GM19467 (cell line): ENCODE results near the gene GCLC.
"Not testable (repeated sequence)": the region's sequence is repeated elsewhere in the genome, so short reads cannot be mapped to it uniquely, and the experiment has no call there.

Experiments used
- ATAC-seq: cut with Tn5 transposase; IDR thresholded peaks from one replicate; pipeline ENCODE4 v1.9.1; 2021; ENCODE audit warnings: mild to moderate bottlenecking, moderate library complexity; ENCODE audit not compliant: unreplicated experiment

GCLC gene

GRCh38 chr6:53544470-53545308 is at the start of gene GCLC:
Gene GCLC, minus strand, starts transcription at chr6:53545101. Its CDS starts 456 bp downstream, at chr6:53544645.
- peak; percentile 58 for ATAC-seq

DNA sequence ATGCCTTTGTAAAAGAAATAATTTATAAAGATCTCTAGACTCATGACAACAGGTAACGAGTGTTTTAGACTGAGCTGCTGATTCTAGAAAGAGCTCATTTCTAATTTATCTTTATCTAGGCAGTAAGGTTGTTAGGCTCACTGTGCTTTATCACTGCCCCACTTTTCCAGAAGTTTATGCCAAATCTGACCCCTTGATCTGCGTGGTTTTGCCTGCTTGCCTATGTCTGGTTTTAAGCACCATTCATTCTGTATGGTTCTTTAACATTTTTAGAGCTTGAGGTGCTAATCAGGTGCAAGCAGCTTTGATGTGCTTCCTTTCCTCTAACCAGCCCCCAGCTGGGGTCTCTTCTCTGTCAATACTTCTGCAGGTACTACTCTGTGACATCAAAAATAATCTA is 49.7 kb upstream of the GCLC start:
- no peak for ATAC-seq

DNA sequence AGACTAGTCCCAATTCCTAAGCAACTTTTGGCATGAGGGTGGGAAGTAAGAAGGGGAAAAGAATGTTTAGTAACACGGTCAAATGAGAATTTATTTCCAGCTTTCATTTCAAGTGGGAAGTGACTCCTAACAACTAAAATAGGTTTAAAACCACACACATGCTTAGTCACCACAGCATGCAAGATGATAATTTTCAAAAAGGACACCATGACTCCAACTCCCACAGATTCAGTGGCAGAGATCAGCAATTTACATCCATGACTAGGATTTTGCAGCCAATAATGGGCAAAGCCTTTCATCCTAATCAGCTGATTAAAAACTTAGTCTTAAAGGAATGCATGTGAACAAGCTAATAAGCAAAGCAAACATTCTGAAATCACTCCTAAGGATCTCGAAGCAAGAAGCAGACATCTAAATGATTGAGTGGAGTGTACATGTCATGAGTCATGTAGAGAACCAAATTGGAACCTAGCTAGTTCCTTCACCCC is 48.1 kb upstream of the GCLC start:
- no peak for ATAC-seq

- ATAC-seq, result no peak
Measured at GRCh38 chr6:53591873-53592272, 47.0 kb upstream of the GCLC start.

DNA sequence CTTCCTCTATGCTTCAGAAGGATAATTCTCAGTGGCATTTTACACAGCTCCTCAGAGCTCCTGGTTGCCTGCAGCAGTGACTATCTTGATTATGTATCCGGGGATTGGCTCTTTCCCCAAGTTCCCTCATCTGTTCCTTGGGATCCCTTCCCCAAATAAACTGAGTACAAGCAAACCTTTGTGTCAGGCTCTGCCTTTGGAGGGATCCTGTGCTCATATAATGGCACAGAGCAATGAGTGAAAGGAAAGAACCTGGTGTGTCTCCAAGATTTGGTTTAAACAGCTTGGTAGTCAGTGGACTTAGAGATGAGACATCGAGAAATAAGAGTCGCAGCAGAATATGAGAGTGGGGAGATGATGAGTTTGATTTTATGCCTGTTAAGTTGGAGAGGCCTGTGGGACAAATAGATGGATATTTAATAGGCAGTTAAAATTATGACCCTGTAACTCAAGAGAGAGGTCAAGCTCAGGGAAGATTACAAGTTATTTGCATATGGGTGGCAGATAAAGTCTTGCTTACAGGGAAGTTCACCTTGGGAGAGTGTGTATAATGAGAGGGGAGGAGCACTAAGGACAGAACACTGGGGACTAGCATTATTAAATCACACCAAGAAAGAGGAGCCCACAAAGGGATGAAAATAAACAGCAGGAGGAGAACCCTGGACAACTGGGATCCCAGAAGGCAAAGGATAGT is 44.1 kb upstream of the GCLC start:
- no peak for ATAC-seq

DNA sequence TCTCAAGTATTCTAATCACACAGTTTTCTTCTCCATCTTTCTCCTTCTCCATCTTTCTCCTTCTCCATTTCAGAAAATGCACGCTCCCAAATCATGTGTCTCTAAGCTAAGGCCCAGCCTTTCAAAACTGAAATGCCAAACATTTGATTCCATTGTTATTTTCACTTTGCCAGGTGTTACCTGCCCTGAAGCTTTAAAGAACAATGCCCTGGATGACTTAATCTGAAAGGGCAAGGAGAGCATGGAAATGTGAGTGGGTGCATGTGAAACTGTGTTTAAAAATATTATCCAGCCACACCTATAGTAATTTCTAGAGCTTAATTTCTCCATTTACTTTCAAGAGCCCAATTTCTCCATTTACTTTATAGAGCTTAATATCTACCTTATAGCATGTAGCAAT is 42.4 kb upstream of the GCLC start:
- ATAC-seq, result no peak

DNA sequence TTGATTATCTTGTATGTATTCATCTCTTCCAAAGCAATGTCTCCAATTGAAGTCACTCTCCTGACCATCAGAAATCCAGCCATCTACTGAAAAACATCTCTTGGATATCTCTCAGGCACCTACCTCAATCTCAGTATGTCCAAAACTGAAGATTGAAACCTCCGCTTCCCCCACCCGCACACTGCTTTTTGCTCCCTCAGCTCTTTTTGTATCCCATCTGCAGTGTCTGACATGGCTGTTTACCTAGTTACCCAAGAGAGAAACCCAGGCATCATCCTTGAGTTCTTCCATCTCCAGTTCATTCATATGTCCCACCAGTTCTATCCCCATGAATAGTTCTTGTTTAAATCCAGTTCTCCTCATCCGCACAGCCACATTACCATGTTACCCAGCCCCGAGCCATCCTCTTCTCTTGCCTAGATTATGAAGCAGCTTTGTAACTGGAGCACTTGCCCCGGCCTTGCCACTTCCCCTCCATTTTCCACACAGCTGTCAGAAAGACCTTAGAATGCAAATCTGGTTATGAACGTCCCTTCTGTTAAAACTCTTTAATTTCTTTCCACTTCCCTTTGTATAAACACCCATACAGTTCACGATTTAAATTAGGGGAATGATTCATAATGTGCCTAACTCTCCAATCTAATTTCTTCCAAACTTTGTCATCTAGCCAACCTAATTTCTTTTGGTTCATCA is 40.5 kb upstream of the GCLC start:
- ATAC-seq, result no peak

DNA sequence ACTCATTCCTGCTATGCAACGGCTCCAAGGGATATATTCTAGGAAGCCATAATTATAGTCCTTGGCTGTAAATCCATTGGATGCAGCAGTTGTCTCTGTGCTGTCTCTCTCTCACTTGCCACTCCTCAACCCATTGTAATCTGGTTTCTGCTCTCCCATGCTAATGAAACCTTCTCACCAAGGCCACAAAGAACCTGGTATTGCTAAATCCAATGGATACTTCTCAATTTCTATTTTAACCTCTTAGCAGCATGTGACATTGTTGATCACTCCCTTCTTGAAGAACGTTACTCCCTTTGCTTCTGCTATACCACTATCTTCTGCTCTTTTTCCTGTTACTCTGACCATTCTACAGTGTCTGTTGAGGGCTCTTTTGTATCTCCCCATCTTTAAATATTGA is 39.8 kb upstream of the GCLC start:
- no peak for ATAC-seq

GRCh38 chr6:53583451-53583850 is 38.5 kb upstream of the GCLC start:
- ATAC-seq, result no peak

DNA sequence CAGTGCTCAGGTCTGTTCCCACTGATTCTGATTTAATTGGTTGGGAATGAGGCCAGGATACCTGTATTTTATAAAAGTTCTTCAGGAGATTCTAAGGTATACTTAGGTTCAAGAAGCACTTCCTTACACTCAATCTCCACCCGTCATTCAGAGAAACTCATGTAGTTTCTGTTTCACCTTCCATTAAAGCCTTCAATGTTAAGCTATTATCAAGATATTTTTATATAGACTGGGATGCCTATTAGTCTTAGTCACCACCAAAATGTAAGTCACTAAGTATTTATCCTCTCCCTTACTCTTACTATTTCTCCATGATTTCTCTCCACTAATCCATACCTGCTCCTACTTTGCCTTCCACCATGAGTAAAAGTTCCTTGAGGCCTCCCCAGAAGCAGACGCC is 38.1 kb upstream of the GCLC start:
- ATAC-seq, result no peak

DNA sequence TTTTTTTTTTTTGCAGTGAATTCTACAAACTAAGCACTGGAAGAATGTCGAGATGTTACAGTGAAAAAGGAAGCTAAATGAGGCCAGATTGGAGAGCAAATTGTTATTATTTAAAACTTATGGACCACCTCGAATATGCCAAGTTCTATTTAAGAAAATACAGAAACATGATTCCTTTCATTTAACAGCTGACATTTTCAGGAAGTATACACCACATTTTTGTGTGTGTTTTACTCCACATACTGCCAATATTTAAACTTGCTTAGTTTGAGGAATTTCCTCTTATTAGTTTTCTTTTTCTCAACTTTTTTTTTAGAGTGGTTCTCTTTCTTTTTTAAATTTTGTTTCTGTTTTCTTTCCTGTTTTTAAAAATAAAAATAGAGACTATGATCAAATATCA is 37.0 kb upstream of the GCLC start:
- ATAC-seq, result no peak

DNA sequence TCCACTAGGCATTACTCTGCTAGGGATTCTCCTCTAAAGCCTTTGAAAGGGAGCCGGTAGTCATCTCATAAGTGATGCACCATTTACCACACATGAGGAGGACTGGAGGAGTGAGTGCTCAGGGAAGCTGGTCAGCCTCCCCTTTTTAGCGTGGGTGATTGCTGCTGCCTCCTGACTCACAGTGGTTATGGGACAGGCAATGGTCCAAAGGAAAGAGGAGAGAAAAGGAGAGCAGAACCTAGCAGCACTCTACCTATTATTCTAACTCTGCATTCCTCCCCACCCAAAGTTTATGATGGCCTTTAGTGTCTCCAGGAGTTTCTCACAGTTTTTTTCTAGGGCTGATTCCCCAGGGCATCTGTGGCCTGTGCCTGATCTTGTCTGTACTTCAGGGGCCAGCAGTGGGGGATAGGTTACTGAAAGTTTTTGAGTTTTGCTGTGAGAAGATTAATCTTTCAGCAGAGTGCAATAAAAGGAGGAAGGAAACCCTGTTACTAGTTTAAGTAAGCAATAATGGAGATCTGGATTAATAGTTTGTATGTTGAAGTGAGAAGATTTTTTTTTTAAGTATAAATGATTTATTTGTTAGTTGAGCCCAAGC is 36.4 kb upstream of the GCLC start:
- ATAC-seq, result no peak

DNA sequence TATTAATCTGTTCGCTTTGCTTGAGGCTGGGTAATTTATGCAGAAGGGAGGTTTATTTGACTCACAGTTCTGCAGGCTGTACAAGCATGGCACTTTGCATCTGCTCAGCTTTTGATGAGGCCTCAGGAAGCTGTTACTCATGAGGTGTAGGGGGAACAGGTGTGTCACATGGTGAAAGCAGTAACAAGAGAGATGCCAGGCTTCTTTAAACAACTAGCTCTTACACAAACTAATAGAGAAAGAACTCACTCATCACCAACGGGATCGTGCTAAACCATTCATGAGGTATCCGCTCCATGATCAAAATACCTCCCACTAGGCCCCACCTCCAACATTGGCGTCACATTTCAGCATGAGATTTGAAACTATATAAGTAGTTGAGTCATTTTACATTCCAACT is 34.4 kb upstream of the GCLC start:
- ATAC-seq, result no peak

DNA sequence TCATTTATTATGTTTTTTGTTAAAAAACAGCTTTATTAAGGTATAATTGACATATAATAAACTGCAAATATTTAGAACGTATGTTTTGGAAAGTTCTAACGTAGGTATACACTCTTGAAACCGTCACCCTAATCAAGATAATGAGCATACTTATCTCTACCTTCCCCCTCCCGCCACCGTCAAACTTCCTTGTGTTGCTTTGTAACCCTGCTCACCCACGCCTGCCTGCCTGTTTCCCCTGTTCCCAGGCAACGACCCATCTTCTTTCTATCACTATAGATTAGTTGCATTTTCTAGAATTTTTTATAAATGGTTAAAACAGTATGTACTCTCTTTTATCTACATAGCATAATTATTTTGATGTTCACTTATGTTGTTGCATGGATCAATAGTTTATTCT is 33.5 kb upstream of the GCLC start:
- no peak for ATAC-seq

GRCh38 chr6:53573299-53573698 is 28.4 kb upstream of the GCLC start:
- no peak for ATAC-seq

- not testable (repeated sequence) for ATAC-seq
Measured at GRCh38 chr6:53572379-53572778, 27.5 kb upstream of the GCLC start.

DNA sequence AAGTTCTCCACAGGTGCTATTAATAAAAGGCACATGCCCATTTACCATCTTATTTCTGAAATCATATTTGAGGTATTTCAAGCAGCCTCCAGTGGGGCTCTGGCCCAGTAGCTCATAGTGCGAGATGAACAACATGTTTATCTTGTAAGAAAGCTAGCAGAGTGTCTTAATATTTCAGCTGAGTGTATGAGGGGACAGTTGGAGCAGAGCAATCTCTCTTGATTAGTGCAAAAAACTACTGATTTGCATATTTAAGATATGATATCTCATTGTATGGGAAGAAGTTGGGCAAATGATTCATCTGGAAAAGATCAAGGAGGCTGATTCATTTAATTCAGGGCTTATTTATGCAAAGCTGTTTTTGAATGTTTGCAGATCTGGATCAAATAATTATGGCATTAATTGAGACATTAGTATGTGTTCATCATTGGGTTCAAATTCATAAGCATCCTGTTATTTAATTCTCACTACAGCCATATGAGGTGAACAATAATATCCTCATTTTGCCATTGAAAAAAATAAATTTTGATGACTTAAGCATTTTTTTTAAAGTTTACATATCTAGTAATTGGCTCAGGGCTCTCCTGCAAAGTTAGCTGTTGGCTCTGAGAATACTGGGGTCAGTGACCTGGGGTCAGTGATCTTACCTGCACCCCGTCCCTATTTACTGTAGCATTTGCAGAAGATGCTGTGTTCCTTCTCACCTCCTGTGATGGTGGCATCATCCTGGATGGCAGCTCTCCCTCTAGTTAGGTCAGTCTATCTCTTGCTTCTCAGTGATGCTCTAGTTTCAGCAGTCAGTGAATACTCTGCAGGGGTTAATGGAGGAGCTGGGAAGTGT is 24.1 kb upstream of the GCLC start:
- ATAC-seq, result no peak

DNA sequence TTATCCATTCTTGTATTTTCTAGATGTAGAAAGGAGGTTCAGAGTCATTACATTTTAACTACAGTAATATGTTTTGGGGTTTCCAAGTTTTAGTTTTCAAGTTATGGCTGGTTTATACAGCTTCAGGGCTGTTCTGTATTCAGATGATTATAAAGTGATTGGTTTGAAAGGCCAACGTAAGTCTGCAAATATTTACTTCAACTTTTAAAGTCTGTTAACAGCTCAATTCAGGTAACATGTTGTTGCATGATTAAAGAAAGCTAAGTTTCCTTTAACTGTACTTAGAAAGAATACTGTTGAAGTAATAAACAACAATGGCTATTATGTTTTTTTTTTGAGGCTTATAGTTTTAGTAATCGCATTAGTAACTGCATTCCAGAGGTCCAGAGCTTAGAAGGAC is 22.8 kb upstream of the GCLC start:
- no peak for ATAC-seq

GRCh38 chr6:53566755-53567154 is 21.9 kb upstream of the GCLC start:
- no peak for ATAC-seq

DNA sequence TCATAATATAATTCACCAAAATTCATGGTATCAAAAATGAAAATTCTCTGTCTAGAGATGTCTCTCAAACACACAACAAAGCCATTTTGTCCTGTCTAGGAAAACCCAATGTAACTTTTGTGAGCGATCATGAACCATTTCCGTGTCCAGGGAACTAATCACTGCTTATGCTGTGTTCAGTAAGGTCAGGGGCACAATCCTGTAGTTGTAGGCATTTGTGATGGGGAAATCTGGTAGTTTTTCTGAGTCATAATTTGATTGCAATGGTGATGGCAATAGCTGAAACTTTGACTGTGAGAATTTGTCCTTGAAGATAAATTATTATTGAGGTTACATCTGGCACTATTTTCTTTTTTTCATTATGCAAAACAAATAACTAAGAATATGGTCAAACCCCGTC is 21.0 kb upstream of the GCLC start:
- ATAC-seq, result no peak
